Stimulated activated CD8-positive, alpha-beta memory T cell treated with anti-CD3 and anti-CD28 coated beads, Interleukin-7, amount 100 ng/mL, for 24 hours (primary cell): ENCODE data around the gene DISC1.
A peak's percentile ranks its signal among the peaks of the same experiment; 100 is the strongest.
"Not testable (repeated sequence)": the region's sequence is repeated elsewhere in the genome, so short reads cannot be mapped to it uniquely, and the experiment has no call there.

Source experiments
- DNase-seq: peaks from one replicate; pipeline ENCODE4 v3.0.0-alpha.2; 2020; ENCODE audit warnings: low read depth

DISC1 gene

GRCh38 chr1:231605149-231606100, 21.2 kb upstream of the DISC1 start:
- DNase-seq: no peak

GRCh38 chr1:231606712-231607111, 19.9 kb upstream of the DISC1 start:
- no peak for DNase-seq

- DNase-seq: no peak
These were observed 16.2 kb upstream of the DISC1 start for GRCh38 chr1:231610388-231610787.

GRCh38 chr1:231611111-231611510, 15.5 kb upstream of the DISC1 start:
- DNase-seq: no peak

GRCh38 chr1:231611851-231612250, 14.7 kb upstream of the DISC1 start:
- no peak for DNase-seq

- no peak for DNase-seq
These were observed 14.0 kb upstream of the DISC1 start for GRCh38 chr1:231612393-231613089.

GRCh38 chr1:231613419-231614349, 12.9 kb upstream of the DISC1 start:
- DNase-seq: no peak

- no peak for DNase-seq
These were observed 9.9 kb upstream of the DISC1 start for GRCh38 chr1:231616667-231617066.

GRCh38 chr1:231618609-231619256, 7.9 kb upstream of the DISC1 start:
- no peak for DNase-seq

GRCh38 chr1:231619257-231619634, 7.3 kb upstream of the DISC1 start:
- DNase-seq: no peak

- not testable (repeated sequence) for DNase-seq
These were observed 1.5 kb upstream of the DISC1 start for GRCh38 chr1:231625042-231625441.

GRCh38 chr1:231625975-231626534, 535 bp upstream of the DISC1 start:
- DNase-seq: no peak

- no peak for DNase-seq
These were observed 493 bp downstream of the DISC1 start for GRCh38 chr1:231626951-231627614.

- peak; percentile 33 for DNase-seq
These were observed 1.8 kb downstream of the DISC1 start for GRCh38 chr1:231628207-231628876.

- DNase-seq: no peak
These were observed 2.5 kb downstream of the DISC1 start for GRCh38 chr1:231629132-231629531.

- DNase-seq: no peak
These were observed 4.1 kb downstream of the DISC1 start for GRCh38 chr1:231630558-231631205.

GRCh38 chr1:231631717-231632116, 5.1 kb downstream of the DISC1 start:
- no peak for DNase-seq

GRCh38 chr1:231632119-231632518, 5.5 kb downstream of the DISC1 start:
- DNase-seq: no peak

GRCh38 chr1:231634323-231635013, 7.9 kb downstream of the DISC1 start:
- DNase-seq: no peak
